Right forelimb (tissue), 1 donor: ENCODE measurements around the gene SIAH1.
"Not testable (repeated sequence)": the region's sequence is repeated elsewhere in the genome, so short reads cannot be mapped to it uniquely, and the experiment has no call there.

Experiments
- DNase-seq: peaks from one replicate; pipeline ENCODE4 v3.0.0-alpha.2; 2018

SIAH1 gene

DNA sequence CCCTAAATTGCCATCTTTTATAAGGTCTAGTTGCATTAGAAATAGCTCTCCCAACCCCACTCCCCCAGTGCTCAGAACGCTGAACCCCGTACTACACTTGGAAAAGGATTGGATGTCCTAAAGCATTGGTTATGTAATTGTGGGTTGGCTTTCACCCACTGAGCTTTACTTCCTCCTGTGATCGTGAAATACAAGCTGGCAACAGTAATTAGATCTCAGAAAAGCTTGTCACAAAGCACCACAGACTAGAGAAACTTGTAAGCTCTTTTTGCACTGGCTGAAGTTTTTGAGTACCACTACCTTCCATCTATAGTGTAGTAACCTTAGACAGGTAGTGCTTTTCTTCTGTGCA lies 54.4 kb downstream of the SIAH1 start:
- no peak for DNase-seq

DNA sequence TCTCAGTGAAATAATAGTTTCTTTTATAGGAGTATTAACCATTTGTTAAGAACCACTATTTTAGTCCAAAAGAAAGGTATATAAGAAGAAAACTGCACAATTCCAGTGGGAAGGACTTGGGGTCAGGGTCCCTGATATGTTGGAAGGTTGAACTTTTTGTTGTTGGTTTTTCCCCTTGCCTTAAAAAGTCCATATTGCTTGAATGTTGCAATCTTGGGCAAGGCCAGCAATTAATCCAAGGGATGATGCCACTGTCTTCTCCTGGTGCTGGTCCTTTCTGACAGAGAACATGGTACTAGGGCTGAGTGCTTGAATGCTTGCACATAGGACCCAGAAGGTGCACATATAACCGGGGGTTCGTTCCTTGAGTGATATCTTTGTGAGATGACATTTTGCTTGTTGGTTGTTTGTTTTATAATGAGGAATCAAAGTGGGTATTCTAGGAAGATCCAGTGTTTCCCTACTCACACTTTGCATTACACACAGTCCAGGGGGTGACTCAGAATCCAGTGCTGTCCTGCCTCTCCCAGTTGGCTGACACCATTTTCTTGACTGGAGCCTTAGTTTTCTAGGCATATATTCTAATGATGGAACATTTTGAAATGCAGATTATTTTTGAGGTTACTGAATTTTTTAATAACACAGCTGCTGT lies 54.9 kb downstream of the SIAH1 start:
- DNase-seq, result no peak

GRCh38 chr16:48329138-48329537 lies 56.1 kb downstream of the SIAH1 start:
- no peak for DNase-seq

GRCh38 chr16:48326915-48327314 lies 58.3 kb downstream of the SIAH1 start:
- DNase-seq, result no peak

DNA sequence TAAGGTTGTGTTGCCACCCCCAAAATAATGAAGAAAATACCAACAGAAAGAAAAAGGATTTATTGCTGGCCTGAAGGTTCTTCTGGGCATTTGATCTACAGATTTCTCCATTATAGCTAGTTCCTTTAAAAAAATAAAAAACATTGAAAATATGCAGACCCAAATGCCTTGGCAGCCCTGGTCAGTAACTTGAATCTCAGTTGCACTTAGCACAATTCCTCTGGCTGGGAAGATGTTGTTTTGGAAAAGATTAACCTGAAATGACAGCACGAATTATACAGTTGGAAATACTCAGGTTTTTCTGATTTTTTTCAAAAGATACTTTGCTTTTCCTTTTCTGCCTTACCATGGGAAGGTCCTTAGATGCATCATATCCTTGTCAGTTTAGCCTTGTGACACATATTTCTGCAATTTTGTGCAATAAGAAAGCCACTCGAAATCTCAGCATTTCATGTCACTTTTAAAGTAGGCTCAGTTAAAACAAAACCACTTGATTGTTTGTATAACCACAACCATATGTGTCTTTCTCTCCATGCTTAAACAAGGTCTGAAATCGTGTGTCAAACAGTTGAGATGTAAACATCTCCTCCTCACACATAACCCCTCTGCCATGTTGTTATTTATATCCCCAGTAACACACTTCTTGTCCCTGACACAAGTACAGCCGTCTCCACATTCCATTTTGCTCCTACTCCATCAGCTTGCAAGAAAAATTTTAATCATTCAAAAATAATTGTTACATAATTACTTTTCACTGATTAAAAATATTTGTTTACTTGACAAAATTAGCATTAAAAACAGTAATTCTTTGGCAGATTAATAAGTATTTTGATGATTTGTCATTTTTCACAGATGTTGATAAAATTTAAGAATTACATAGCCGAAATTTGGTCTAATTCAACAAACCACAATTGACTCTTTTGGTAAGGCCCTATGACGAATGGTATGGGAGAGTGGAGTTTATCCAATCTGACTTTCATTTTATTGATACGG lies 61.1 kb downstream of the SIAH1 start:
- DNase-seq, result no peak

- no peak for DNase-seq
Measured at GRCh38 chr16:48321317-48322036, 63.7 kb downstream of the SIAH1 start.

DNA sequence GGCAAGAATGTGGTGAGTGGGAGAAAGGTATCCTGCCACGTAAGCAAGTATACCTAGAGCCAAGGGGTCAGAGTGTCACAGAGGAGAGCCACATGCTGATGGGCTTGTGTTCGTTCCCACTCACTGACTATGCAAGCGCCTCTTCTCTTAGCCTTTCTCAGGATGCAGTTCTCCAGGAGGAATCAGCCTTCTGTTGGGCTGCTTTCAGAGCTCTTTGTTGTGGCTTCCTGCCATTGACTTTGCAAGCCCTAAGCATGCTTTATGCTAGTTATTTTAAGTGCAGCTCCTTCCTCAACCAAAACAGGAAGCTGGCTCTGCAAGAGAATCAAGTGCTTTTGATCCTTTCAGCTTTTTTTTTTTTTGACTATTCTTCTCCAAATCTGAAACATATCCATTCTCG lies 66.6 kb downstream of the SIAH1 start:
- no peak for DNase-seq

GRCh38 chr16:48317614-48318315 lies 67.4 kb downstream of the SIAH1 start:
- DNase-seq, result no peak

- no peak for DNase-seq
Measured at GRCh38 chr16:48317026-48317425, 68.2 kb downstream of the SIAH1 start.

- not testable (repeated sequence) for DNase-seq
Measured at GRCh38 chr16:48313905-48314304, 71.3 kb downstream of the SIAH1 start.

DNA sequence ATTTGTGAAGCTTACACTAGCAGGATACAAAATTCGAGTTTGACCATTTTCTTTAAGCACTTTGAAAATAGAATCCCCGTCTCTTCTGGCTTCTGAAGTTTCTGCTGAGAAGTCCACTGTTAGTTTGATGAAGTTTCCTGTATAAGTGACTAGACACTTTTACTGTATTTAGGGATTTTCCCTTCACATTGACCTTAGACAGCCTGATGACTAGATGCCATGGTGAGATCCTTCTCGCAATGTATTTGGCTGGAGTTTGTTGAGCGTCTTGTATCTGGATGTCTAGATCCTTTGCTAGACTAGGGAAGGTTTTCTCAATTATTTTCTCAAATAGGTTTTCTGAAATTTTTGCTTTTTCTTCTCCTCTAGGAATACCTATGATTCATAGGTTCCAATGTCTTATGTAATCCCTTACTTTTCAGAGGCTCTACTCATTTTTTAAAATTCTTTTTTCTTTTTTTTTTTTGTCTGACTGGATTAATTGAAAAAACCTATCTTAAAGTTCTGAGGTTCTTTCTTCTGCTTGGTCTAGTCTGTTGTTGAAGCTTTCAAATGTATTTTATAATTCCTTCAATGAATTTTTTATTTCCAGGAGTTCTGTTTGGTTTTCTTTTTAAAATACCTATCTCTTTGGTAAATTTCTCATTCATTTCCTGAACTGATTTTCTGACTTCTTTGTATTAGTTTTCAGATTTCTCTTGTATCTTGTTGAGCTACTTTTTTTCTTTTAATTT lies 74.1 kb downstream of the SIAH1 start:
- no peak for DNase-seq
